HEK293 (cell line): ENCODE data around the gene ACIN1.

Source experiments
- CTCF ChIP-seq: fragments of 450-650 bp; formaldehyde crosslinking; IDR thresholded peaks from 2 replicates; pipeline ENCODE4 v1.5.1; 2016; ENCODE audit warnings: missing biosample characterization, missing genetic modification characterization
- YY1 ChIP-seq: fragments of 450-650 bp; formaldehyde crosslinking; IDR thresholded peaks from 2 replicates; pipeline ENCODE4 v1.5.1; 2018; ENCODE audit warnings: missing biosample characterization, missing genetic modification characterization
- ZBTB49 ChIP-seq: fragments of 450-650 bp; formaldehyde crosslinking; IDR thresholded peaks from 2 replicates; pipeline ENCODE4 v1.5.1; 2016; ENCODE audit warnings: missing biosample characterization, missing genetic modification characterization, low read depth
- ZNF174 ChIP-seq: fragments of 450-650 bp; formaldehyde crosslinking; IDR thresholded peaks from 2 replicates; pipeline ENCODE4 v1.5.0; 2017; ENCODE audit warnings: missing biosample characterization, mild to moderate bottlenecking, missing genetic modification characterization

GRCh38 chr14:23053426-23053825 lies 41.5 kb downstream of the ACIN1 start:
- TF ChIP-seq CTCF (tag by site-specific recombination) = no peak
- TF ChIP-seq YY1 (tag by site-specific recombination) = no peak
- no peak for TF ChIP-seq ZBTB49 (tag by site-specific recombination)
- TF ChIP-seq ZNF174 (tag by site-specific recombination) = no peak
